ENCODE results near the gene LAMA2.

The LAMA2 gene

DNA sequence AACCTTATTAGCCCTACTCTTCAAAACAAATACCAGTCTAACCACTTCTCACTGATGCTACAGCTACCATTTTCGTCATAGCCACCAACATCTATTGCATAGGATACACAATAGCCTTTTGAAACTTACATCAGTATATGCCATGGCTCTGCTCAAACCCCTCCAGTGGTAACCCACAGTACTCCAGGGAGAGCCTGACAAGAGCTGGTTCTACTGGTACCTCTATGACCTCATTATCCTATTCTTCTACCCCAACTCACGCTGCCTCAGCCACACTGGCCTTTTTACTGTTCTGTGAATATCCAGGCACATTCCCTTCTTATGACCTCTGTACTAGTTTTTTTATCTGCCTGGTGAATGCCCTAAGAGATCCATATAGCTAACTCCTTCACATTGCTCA is 669.5 kb downstream of the LAMA2 start:
- no peak for DNase-seq

DNA sequence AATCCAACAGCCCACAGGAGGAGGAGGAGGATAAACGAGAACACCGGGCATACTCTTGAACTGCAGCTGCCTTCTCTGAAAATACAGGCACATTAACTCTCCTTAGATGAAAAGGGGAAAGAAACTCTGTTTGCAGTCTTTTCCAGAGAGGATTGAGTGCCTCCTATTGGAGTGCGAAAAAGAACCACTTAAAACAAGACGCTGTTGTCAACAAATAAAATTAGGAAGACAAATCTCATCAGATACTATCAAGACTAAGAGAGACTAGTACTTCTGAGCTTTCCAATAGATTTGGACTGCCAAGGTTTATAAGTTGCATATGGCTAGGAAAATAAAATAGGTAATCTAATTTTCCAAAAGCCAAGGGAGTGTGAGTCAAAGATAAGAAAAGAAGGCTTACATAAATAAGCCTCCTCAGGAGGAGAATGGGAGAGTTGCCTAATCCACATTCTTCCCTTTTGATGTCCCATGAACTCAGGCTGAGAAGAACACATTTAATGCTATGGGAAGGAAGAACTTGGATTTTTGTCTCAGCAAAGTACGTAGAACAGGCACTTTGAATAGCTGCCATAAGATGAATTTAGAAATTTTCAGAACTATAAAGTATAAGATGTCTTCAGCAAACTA is 672.4 kb downstream of the LAMA2 start:
- no peak for DNase-seq

- no peak for DNase-seq
Observed at GRCh38 chr6:129558248-129558647, 675.3 kb downstream of the LAMA2 start.

DNA sequence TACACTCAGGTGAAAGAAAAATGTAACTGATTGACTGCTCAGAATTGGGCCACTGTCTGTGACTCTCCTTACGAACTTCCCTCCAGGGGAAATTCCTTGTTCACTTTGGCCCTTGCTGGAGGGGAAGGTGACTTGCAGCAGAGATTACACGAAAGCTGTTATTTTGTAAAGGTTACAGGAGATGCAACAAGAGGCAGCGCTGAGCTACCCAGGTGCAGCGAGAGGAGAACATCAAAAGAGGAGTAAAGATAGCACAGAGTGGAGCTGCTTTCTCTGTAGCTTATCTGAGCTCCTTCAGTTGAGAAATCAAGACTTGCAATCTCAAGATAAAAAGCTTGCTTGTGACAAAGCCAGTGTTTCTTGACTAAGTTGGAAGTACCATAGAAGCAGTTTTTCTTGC is 682.4 kb downstream of the LAMA2 start:
- no peak for DNase-seq

- no peak for DNase-seq
Observed at GRCh38 chr6:129565811-129566210, 682.9 kb downstream of the LAMA2 start.
